GM18951 (cell line): ENCODE data around the gene PIGO.
A peak's percentile ranks its signal among the peaks of the same experiment; 100 is the strongest.

ENCODE experiments used
- POLR2A ChIP-seq: IDR thresholded peaks from 4 replicates; pipeline ENCODE4 v1.6.1; 2011; ENCODE audit warnings: mild to moderate bottlenecking; ENCODE audit not compliant: insufficient read length, insufficient read depth; ENCODE audit errors: extremely low read depth
- in situ Hi-C: fragments of 300-500 bp; cut with MboI; formaldehyde crosslinking; loops from one replicate; pipeline ENCODE4 v1.12.0; 2022; ENCODE audit warnings: low sequenced_read_pairs, mixed read lengths, inconsistent platforms; ENCODE audit not compliant: unreplicated experiment

PIGO gene

GRCh38 chr9:35112257-35113020 lies 16.0 kb upstream of the PIGO start:
- in situ Hi-C loops = no loop called here

DNA sequence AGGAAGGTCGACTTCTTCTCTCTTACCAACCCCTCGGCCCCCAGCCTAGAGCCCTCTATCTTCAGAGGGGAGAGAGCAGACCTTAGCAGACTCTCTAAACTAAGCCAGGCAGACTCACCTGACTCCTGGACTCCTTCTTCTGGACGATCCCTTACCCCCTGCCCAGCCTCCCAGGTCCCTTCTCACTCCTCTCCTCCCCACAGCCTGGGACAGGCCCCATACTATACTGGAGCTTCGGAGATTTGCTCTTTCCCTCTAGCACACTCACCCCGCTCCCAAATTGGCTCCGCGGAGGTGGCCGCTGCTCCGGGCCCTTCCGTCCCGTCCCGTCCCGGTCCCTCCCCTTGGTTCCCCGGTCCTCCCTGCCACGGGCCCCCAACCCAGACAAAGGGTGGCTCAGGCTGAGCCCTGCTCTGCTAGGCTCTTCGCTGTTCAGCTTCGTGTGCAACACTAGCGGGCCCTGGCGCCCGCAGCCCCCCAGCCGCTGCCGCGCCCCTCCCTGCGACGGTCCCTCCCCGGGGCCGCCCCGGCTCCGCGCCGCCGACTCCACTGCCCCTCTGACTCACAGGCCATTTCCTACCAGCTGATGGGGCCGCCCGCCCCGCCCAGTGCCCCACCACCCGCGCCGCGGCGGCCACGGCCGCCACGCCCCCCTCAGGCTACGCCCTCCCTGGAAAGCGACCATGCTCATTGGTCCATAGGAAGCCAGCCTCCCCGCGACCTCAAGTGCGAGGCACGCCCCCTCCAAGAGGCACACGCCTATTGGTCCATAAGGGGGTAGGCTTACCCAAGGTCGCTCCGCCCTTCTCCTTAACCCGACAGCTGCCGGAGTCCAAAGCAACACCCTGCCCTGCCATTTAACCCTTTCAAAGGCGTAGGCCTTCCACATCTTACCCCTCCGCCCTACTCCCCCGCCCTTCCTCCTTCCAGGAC lies 14.9 kb upstream of the PIGO start:
- peak; percentile 38 for TF ChIP-seq POLR2A
- in situ Hi-C loops = no loop called here

More at GRCh38 chr9:35112257-35113020, 16.0 kb upstream of the PIGO start:
- no peak for TF ChIP-seq POLR2A

DNA sequence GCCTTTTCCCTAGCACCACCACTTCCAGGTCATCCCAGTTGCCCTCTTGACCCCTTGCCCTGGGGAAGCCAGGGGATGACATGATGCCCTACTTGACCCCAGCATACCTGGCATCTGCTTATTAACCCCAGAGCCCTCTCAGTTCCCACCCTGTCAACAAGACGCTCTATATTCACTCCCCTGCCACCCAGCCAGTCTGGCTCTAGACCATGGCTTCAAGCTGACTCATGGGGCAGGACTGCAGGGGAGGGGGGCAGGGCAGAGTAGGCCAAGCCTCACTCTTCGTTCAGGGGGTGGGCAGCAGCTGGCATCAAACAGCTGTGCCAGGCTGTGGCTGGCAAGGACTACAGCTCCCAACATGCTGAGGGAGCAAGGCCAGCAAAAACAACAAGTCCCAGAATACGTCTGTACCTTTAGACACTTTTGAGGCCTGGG lies 14.0 kb upstream of the PIGO start:
- TF ChIP-seq POLR2A = no peak
- in situ Hi-C loops = no loop called here

DNA sequence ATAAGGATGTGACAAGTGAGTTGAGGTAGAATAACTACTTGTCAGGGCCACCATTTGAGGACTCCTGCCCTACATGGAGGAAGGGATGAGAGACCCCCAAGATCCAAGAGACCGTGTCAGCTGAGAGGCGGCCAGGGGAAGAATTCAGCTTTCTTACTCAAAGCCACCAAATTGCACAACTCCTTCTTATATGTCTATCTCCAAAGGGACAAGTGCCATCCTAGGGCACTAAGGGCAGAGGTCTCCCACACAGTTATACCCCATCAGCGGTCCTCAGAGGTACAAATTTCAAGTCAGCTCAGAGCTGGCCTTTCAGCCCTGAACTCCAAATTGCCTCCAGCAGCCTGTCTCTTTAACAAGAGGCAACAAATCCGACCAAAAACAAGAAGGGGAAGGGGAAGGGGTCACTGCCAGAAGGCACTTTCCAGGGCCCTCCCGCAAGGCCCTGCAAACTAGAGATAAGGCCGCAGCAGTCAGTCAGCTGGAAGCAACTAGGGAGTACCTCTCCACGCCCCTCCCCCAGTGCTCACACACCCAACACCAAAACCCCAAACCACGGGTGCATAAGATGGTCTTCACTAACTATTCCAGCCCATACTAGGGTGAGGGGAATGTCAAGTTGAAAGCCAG lies 12.7 kb upstream of the PIGO start:
- TF ChIP-seq POLR2A = no peak
- in situ Hi-C loops = no loop called here

DNA sequence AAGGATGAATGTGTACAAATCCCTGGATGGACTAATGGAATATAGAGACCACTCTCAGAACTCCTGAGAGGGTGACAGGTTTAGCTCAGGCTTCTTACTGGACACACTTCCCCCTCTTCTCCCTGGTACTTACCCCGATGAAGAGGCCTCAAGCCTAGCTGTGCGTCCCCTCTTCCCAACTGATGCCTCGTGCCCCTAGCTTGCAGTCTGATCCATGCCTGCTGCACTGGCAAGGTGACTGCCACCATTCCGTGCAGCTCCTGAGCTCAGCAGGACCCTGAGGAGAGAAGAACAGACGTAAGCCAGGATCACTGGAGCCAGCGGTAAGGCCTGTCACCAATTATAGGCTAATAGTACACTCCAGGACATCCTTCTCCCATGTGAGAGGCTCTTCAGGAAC lies 12.1 kb upstream of the PIGO start:
- TF ChIP-seq POLR2A = no peak
- in situ Hi-C loops = no loop called here

DNA sequence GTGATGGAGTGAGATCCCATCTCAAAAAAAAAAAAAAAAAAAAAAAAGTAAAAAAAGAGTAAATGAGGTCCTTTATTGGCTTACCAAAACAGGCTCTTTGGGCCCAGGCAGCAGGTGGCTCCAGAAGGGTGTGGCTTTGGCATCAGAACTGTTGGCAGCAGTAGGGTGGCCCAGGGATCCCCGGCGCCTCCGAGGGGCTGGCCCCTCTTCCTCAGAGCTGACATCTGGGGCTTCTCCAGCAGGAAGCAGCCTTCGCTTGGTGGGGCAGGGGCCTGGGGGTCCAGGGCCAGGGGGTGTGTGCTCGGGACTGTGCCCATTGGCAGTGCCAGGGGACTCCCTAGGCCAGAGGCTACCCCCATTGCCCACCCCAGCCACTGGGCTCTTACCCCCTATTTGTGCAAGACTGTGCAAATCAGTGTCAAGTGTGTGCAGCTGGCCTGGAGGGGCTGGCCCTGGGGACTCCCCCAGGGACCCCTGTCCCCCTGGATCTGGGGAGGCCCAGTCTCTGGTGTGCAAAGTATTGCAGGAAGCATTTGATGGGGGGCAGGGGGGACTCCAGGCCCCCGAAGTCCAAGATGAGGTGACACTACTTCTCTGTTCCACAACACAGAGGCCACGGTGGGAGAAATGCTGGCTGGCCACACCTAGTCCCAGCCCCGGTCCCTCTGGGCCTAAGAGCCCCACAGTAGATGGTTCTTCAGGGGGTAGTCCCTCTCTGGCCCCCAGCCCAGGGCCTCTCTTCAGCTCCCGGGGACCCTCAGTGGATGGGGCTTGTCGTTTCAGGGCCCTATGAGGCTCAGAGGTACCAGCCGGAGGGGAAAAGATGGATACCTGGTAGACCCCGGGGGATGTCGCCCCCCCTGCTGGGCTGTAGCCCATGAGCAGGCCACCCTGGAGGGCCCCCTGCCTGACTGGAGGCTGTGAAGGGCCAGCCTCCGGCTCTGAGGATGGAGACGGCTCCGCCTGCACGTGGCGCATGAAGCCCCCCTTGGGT lies 11.2 kb upstream of the PIGO start:
- in situ Hi-C loops = no loop called here
- TF ChIP-seq POLR2A = no peak

DNA sequence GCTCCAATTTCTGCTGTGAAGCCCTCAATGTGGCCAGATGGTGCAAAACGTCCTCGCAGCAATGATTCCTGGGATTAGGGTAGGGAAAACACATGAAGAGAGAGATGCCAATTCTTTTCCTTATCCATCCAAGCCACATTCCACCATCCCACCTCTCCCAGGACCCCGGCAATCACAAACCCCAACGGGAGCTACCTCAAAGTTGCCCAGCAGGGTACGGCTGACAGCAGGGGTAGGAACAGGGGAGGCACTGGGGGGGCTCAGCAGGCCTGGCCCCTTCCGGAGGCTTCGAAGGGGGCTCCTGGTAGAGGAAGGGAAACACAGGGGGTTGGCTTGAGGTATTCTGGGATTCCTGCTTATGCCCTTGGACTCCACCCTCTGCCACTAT lies 9.9 kb upstream of the PIGO start:
- TF ChIP-seq POLR2A = no peak

DNA sequence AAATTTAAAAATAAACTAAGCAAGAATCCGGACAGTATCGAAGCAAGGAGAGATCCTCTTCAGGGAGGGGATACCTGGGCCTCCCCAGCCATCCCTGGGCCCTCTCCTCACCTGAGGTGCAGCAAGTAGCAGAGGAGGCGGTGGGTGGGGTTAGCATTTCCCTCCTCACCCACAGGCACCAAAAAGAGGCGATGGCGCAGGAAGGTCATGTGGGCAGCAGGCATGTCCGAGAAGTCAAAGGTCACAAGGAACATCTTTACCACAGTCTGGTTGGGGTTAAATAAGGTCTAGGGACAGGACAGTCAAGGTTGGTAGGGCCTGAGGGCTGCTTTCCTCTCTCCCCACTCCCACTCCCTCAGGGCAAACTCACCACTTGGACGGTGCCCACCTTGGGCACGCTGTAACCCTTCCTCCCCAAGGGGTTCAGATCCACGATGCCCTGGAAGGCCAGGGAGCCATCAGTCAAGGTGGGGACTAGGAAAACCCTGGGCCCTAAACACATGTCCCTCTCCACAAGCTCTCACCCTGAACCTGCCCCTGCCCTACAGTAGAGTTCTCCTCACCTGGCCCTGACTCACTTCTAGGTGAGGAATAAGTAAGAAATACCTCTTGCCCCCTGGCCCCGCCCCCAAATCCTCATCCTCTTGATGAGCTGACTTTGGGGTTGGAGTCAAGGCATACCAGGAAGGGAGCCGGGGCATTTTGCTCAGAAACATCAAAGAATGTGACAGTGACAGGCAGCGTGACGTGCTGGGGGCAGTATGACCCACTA lies 9.4 kb upstream of the PIGO start:
- no peak for TF ChIP-seq POLR2A
- in situ Hi-C loops = no loop called here

More for the DNA sequence above, 9.9 kb upstream of the PIGO start:
- in situ Hi-C loops = no loop called here

DNA sequence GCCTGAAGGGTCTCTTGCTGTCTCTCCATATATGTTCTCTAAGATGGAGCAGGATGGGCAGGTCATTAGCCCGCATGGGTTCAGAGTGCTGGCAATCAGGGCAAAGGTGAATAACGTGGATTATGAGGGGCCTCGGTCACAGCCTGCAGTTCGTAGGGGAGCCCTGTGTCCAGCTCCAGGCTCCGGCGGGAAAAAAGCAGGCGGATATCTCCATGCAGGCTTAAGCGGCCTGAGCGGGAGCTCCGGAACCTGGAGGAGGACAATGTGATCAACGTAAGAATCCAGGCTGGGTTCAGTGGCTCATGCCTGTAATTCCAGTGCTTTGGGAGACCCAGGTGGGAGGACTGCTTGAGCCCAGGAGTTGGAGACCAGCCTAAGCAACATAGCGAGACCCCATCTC lies 8.7 kb upstream of the PIGO start:
- in situ Hi-C loops = no loop called here

DNA sequence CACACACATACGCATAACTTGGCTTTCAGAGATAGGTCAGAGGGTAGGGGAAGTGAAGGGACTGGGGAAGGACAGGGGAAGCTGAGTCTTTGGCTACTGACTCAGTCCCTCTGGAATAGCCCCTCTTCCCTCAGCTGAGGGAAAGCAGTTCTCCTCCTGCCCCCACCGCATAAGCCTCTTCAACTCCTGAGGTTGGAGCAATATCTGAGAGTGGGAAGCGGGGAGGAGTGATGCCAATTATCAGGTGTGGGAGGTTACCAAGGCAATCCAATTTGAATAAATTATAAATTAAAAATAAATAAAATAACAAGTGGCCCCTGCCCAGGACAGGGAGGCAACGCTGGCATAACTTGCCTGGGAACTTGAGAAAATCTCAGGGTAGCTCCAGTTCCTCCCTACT lies 8.2 kb upstream of the PIGO start:
- no peak for TF ChIP-seq POLR2A
- in situ Hi-C loops = no loop called here

More for the DNA sequence above, 8.7 kb upstream of the PIGO start:
- TF ChIP-seq POLR2A = no peak

GRCh38 chr9:35103660-35104191 lies 7.3 kb upstream of the PIGO start:
- no peak for TF ChIP-seq POLR2A

More at GRCh38 chr9:35103660-35104191, 7.3 kb upstream of the PIGO start:
- in situ Hi-C loops = no loop called here
